Tibial nerve (tissue), 4 donors: ENCODE results near the gene CRTC1.

ENCODE experiments used
- EP300 ChIP-seq, 2 donors: sonication (generic); formaldehyde crosslinking; IDR thresholded peaks; one replicate each; pipeline ENCODE4 v1.6.1; 2017; ENCODE audit warnings: antibody characterized with exemption in 2 of 2, mild to moderate bottlenecking in 1 of 2
- POLR2A ChIP-seq, 2 donors: fragments of 450-650 bp; IDR thresholded peaks; one replicate each; pipeline ENCODE4 v1.6.1; 2017; ENCODE audit warnings: antibody characterized with exemption in 2 of 2, mild to moderate bottlenecking in 2 of 2, moderate library complexity in 2 of 2
- TF ChIP-seq, protein P1 (sequence below), 5 experiments: fragments of 200-600 bp in 3 of 5; fragments of 450-650 bp in 2 of 5; sonication (generic) in 3 of 5; IDR thresholded peaks; one replicate each; pipeline ENCODE4 v1.5.1; 2016 to 2019; ENCODE audit warnings: antibody characterized with exemption in 5 of 5, mild to moderate bottlenecking in 3 of 5, moderate library complexity in 2 of 5

DNA sequence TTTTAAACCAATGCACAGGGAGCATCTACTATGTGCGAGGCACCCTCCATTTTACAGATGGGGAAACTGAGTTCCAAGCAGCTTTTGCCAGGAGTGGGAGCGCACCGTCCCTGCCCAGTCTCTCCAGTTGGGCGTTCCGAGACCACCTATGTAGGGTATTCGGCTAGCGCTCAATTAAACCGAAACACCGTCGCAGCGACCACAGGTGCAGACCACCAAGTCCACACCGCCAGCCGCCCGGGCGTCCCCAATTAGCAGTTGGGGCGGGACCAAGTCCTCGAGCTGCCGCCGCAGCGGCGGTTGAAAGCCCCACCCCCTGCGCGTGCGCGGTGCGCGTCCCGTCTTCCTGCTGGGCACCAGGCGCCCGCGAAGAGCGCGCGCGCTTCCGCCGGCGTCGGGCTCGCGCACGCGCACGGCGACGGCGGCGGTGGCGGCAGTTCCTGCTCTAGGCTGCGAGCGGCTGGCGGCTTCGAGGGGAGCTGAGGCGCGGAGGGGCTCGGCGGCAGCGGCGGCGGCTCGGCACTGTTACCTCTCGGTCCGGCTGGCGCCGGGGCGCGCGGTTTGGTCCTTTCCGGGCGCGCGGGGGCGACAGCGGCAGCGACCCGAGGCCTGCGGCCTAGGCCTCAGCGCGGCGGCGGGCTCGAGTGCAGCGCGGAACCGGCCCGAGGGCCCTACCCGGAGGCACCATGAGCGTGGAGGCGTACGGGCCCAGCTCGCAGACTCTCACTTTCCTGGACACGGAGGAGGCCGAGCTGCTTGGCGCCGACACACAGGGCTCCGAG is 148.2 kb downstream of the CRTC1 start, which contains the start of gene UPF1:
- TF ChIP-seq, protein P1, sequence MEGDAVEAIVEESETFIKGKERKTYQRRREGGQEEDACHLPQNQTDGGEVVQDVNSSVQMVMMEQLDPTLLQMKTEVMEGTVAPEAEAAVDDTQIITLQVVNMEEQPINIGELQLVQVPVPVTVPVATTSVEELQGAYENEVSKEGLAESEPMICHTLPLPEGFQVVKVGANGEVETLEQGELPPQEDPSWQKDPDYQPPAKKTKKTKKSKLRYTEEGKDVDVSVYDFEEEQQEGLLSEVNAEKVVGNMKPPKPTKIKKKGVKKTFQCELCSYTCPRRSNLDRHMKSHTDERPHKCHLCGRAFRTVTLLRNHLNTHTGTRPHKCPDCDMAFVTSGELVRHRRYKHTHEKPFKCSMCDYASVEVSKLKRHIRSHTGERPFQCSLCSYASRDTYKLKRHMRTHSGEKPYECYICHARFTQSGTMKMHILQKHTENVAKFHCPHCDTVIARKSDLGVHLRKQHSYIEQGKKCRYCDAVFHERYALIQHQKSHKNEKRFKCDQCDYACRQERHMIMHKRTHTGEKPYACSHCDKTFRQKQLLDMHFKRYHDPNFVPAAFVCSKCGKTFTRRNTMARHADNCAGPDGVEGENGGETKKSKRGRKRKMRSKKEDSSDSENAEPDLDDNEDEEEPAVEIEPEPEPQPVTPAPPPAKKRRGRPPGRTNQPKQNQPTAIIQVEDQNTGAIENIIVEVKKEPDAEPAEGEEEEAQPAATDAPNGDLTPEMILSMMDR (IDR thresholded peaks at IDR 0.05) = peak in 3 of 5 experiments; percentile 15 to 66 (median 61)
- TF ChIP-seq POLR2A (IDR thresholded peaks at IDR 0.05) (peak; percentile 38 to 88), EP300 (IDR thresholded peaks at IDR 0.05) (peak in 1 of 2 donors; percentile 42)
